CD14-positive monocyte (primary cell): Measurements from ENCODE around the gene TMEM271. TPM values are rescaled to one million over a fixed set of nuclear protein-coding genes. Genes with fewer than 3 reads are reported as not detected.
A peak's percentile ranks its signal among the peaks of the same experiment; 100 is the strongest.
"Not testable (repeated sequence)": the region's sequence is repeated elsewhere in the genome, so short reads cannot be mapped to it uniquely, and the experiment has no call there.

Experiments
- DNase-seq, 3 donors: peaks; one replicate each; pipeline ENCODE4 v3.0.0-alpha.2; 2011 to 2022
- H2AFZ ChIP-seq: 2 replicates; pipeline ENCODE4 v1.6.0; 2012; ENCODE audit warnings: mild to moderate bottlenecking, low read depth, low read length, inconsistent platforms; ENCODE audit not compliant: insufficient read depth, poor library complexity, severe bottlenecking
- H3K27ac ChIP-seq, 2 donors: 1 replicate in 1 of 2; 2 replicates in 1 of 2; pipeline ENCODE4 v1.5.1; 2012 to 2013; ENCODE audit warnings: low read length in 2 of 2, control low read depth in 1 of 2, inconsistent platforms in 1 of 2, low read depth in 1 of 2, mild to moderate bottlenecking in 1 of 2
- H3K27me3 ChIP-seq, 2 donors: one replicate each; pipeline versions ENCODE4 v1.6.0 to v1.6.1; 2011 to 2013; ENCODE audit warnings: low read length in 2 of 2; ENCODE audit not compliant: control insufficient read depth in 2 of 2, insufficient read depth in 2 of 2
- H3K36me3 ChIP-seq, 2 donors: replicated peaks in 1 of 2; 1 replicate in 1 of 2; 2 replicates in 1 of 2; pipeline versions ENCODE4 v1.5.1 to v1.6.1; 2012 to 2013; ENCODE audit warnings: low read length in 2 of 2, control low read depth in 1 of 2, inconsistent platforms in 1 of 2, mild to moderate bottlenecking in 1 of 2; ENCODE audit not compliant: insufficient read depth in 2 of 2, control insufficient read depth in 1 of 2
- H3K4me1 ChIP-seq, 2 donors: 1 replicate in 1 of 2; 2 replicates in 1 of 2; pipeline versions ENCODE4 v1.5.1 to v1.6.1; 2012 to 2013; ENCODE audit warnings: low read length in 2 of 2, control low read depth in 1 of 2, inconsistent platforms in 1 of 2, mild to moderate bottlenecking in 1 of 2, moderate library complexity in 1 of 2; ENCODE audit not compliant: insufficient read depth in 2 of 2, control insufficient read depth in 1 of 2
- H3K4me2 ChIP-seq: replicated peaks from 2 replicates; pipeline ENCODE3; 2012; ENCODE audit warnings: low read length, moderate library complexity, mild to moderate bottlenecking; ENCODE audit not compliant: poor library complexity, severe bottlenecking; ENCODE audit errors: extremely low read depth
- H3K4me3 ChIP-seq, 3 experiments: fragments of 200-600 bp in 1 of 3; sonication (generic) in 1 of 3; replicated peaks in 1 of 3; 1 replicate in 2 of 3; 2 replicates in 1 of 3; pipeline ENCODE4 v1.5.1; 2011 to 2013; ENCODE audit warnings: low read length in 3 of 3, mild to moderate bottlenecking in 3 of 3, control low read depth in 2 of 3, low read depth in 2 of 3, inconsistent platforms in 1 of 3, moderate library complexity in 1 of 3
- H3K79me2 ChIP-seq: 2 replicates; pipeline ENCODE4 v1.6.0; 2012; ENCODE audit warnings: mild to moderate bottlenecking, control low read depth, inconsistent platforms, low read length, moderate library complexity; ENCODE audit not compliant: insufficient read depth
- H3K9ac ChIP-seq: 2 replicates; pipeline ENCODE4 v1.6.0; 2017; ENCODE audit warnings: low read length, mild to moderate bottlenecking; ENCODE audit not compliant: insufficient read depth, poor library complexity, severe bottlenecking
- H3K9me3 ChIP-seq, 2 donors: replicated peaks in 1 of 2; 1 replicate in 1 of 2; 2 replicates in 1 of 2; pipeline versions ENCODE4 v1.5.1 to v1.6.1; 2012 to 2013; ENCODE audit warnings: low read length in 2 of 2, control low read depth in 1 of 2; ENCODE audit not compliant: control insufficient read depth in 1 of 2, insufficient read depth in 1 of 2
- H4K20me1 ChIP-seq: 2 replicates; pipeline ENCODE4 v1.6.0; 2012; ENCODE audit warnings: mild to moderate bottlenecking, low read length, control low read depth, moderate library complexity; ENCODE audit not compliant: insufficient read depth
- H3K27ac Mint-ChIP-seq, 7 donors: one replicate each; pipeline ENCODE4 v1.8.0; 2020; ENCODE audit warnings: mild to moderate bottlenecking in 7 of 7, mixed read lengths in 7 of 7, moderate library complexity in 6 of 7, inconsistent platforms in 2 of 7
- H3K27me3 Mint-ChIP-seq, 3 donors: one replicate each; pipeline ENCODE4 v1.8.0; 2021 to 2022; ENCODE audit warnings: low read depth in 3 of 3, mild to moderate bottlenecking in 3 of 3, mixed read lengths in 3 of 3, moderate library complexity in 3 of 3, inconsistent platforms in 1 of 3
- H3K36me3 Mint-ChIP-seq, 2 donors: one replicate each; pipeline ENCODE4 v1.8.0; 2020; ENCODE audit warnings: mixed read lengths in 2 of 2, inconsistent platforms in 1 of 2, mild to moderate bottlenecking in 1 of 2
- H3K4me1 Mint-ChIP-seq: one replicate; pipeline ENCODE4 v1.8.0; 2020; ENCODE audit warnings: mild to moderate bottlenecking, mixed read lengths
- H3K4me3 Mint-ChIP-seq, 2 donors: one replicate each; pipeline ENCODE4 v1.8.0; 2020; ENCODE audit warnings: mild to moderate bottlenecking in 2 of 2, mixed read lengths in 2 of 2, moderate library complexity in 1 of 2
- H3K9me3 Mint-ChIP-seq, 7 donors: one replicate each; pipeline ENCODE4 v1.8.0; 2020 to 2022; ENCODE audit warnings: mixed read lengths in 7 of 7, mild to moderate bottlenecking in 6 of 7, moderate library complexity in 6 of 7, inconsistent platforms in 2 of 7
- CTCF ChIP-seq: fragments of 200-600 bp; IDR thresholded peaks from one replicate; pipeline ENCODE4 v1.8.0; 2022; ENCODE audit warnings: antibody characterized with exemption, mild to moderate bottlenecking
- WGBS: methylation state at CpG from one replicate; pipeline ENCODE4 v1.1.5; 2013; ENCODE audit warnings: missing lambda C conversion rate; ENCODE audit not compliant: insufficient coverage; 5-methylcytosine and 5-hydroxymethylcytosine counted together
- intact Hi-C, 2 donors: fragments of 100-400 bp; cut with micrococcal nuclease; formaldehyde crosslinking; loops; one replicate each; pipeline versions ENCODE4 v1.15.0 to v1.15.1; 2023
- polyA plus RNA-seq, 3 donors: library from polyadenylated mRNA; depleted of rRNA in 1 of 3; unstranded in 2 of 3; stranded (reverse) in 1 of 3; fragments of 300-500 nt in 2 of 3; fragments of >200 nt in 1 of 3; fragmentation: Illumina TruSeq in 2 of 3; gene quantifications; 1 replicate in 2 of 3; 2 replicates in 1 of 3; pipeline ENCODE4 v1.2.3, GENCODE V29; 2012 to 2021

Gene TMEM271
- polyA plus RNA-seq, 3 donors, result not detected

- Histone ChIP-seq H3K4me3 (no peak overlapping the region), H2AFZ (no peak overlapping the region), H3K9me3 (peaks cover 19 to 23% of the 10 kb centered on the region in 2 donors), H3K4me1 (no peaks in the 10 kb centered on the region), H3K27me3 (no peaks in the 10 kb centered on the region), H3K9ac (no peak overlapping the region), H3K27ac (no peak overlapping the region), H3K4me2 (no peak overlapping the region), H4K20me1 (no peaks in the 10 kb centered on the region), H3K36me3 (no peaks in the 10 kb centered on the region), H3K79me2 (no peaks in the 10 kb centered on the region)
- intact Hi-C loops, result no loop called here
- peak overlapping the region in 1 of 7 donors; percentile 65 for H3K27ac Mint-ChIP-seq
- 98% methylated on average over 5 of the region's 9 CpGs for WGBS
- no peak for TF ChIP-seq CTCF
- no peaks in the 10 kb centered on the region for H3K36me3 Mint-ChIP-seq
- H3K9me3 Mint-ChIP-seq, result peaks cover 42 to 65% (median 51%) of the 10 kb centered on the region in 7 donors
- H3K4me3 Mint-ChIP-seq, result no peak overlapping the region
- no peaks in the 10 kb centered on the region for H3K4me1 Mint-ChIP-seq
- no peak for DNase-seq
- H3K27me3 Mint-ChIP-seq, result peaks cover 4 to 9% (median 9%) of the 10 kb centered on the region in 3 donors
Observed at GRCh38 chr4:560061-560460, 16.0 kb downstream of the TMEM271 start.

GRCh38 chr4:555566-556275, 20.4 kb downstream of the TMEM271 start:
- no peak overlapping the region for H3K4me3 Mint-ChIP-seq
- Histone ChIP-seq H3K4me3 (no peak overlapping the region), H3K36me3 (no peaks in the 10 kb centered on the region), H3K9me3 (peaks cover 26 to 34% of the 10 kb centered on the region in 2 donors), H3K4me2 (no peak overlapping the region), H3K27me3 (no peaks in the 10 kb centered on the region), H3K79me2 (no peaks in the 10 kb centered on the region), H3K9ac (no peak overlapping the region), H4K20me1 (no peaks in the 10 kb centered on the region), H3K4me1 (no peaks in the 10 kb centered on the region), H3K27ac (no peak overlapping the region), H2AFZ (no peak overlapping the region)
- no peak for TF ChIP-seq CTCF
- no peak for DNase-seq
- peaks cover 17 to 40% (median 31%) of the 10 kb centered on the region in 7 donors for H3K9me3 Mint-ChIP-seq
- intact Hi-C loops, result no loop called here
- H3K4me1 Mint-ChIP-seq, result no peaks in the 10 kb centered on the region
- H3K27ac Mint-ChIP-seq, result no peak overlapping the region
- peaks cover 0 to 7% (median 4%) of the 10 kb centered on the region in 3 donors for H3K27me3 Mint-ChIP-seq
- WGBS, result 90% methylated on average over 14 of the region's 14 CpGs
- H3K36me3 Mint-ChIP-seq, result no peaks in the 10 kb centered on the region

DNA sequence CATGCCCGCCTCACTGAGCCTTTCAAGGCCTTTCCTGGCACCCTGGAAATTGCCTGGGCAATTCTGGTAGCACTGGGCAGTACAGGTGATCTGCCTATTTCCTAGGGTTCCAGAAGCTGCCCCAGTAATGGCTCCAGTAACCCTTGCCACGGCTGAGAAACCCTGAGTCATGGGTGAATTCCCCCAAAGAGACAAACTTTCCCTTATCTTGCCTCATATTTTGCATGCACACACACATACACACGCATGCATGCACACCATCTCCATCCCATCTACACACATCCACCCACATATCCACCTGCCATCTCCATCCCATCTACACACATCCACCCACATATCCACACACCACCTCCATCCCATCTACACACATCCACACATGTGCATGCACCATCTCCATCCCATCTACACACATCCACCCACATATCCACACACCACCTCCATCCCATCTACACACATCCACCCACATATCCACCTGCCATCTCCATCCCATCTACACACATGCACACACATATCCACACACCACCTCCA, 21.2 kb downstream of the TMEM271 start:
- H3K9me3 ChIP-seq, result peaks cover 23 to 34% of the 10 kb centered on the region in 2 donors
- H3K27ac Mint-ChIP-seq, H3K4me1 ChIP-seq, H3K27me3 Mint-ChIP-seq, H3K9ac ChIP-seq, H3K4me1 Mint-ChIP-seq, intact Hi-C loops, H4K20me1 ChIP-seq, H3K27ac ChIP-seq, H2AFZ ChIP-seq, DNase-seq, H3K36me3 ChIP-seq, H3K36me3 Mint-ChIP-seq, H3K79me2 ChIP-seq, H3K27me3 ChIP-seq, H3K4me2 ChIP-seq, H3K4me3 ChIP-seq, H3K4me3 Mint-ChIP-seq: not testable (repeated sequence)
- peaks cover 11 to 38% (median 32%) of the 10 kb centered on the region in 7 donors for H3K9me3 Mint-ChIP-seq
- 89% methylated on average over 3 of the region's 3 CpGs for WGBS
